Measurements from ENCODE around the gene N4BP2L2. TPM values are rescaled to one million over a fixed set of nuclear protein-coding genes. Genes with fewer than 3 reads are reported as not detected.

The N4BP2L2 gene
- total and polyA plus RNA-seq, 2 donors: 61.8 to 338 TPM

- Histone ChIP-seq H3K4me3 (ENCODE audit: low read depth, low read length) (no peak overlapping the region), H3K36me3 (ENCODE audit: insufficient read depth) (no peaks in the 10 kb centered on the region), H3K27ac (ENCODE audit: low read depth) (no peak overlapping the region), H3K4me1 (ENCODE audit: insufficient read depth) (no peaks in the 10 kb centered on the region)
- no peak for DNase-seq (ENCODE audit: extremely low spot score)
- 41% methylated on average over 1 of the region's 1 CpG for WGBS
Measured at GRCh38 chr13:32504263-32504662, 34.3 kb downstream of the N4BP2L2 start.

GRCh38 chr13:32503727-32504126 is 34.9 kb downstream of the N4BP2L2 start:
- Histone ChIP-seq H3K4me3 (ENCODE audit: low read depth, low read length) (no peak overlapping the region), H3K27ac (ENCODE audit: low read depth) (no peak overlapping the region), H3K4me1 (ENCODE audit: insufficient read depth) (no peaks in the 10 kb centered on the region), H3K36me3 (ENCODE audit: insufficient read depth) (no peaks in the 10 kb centered on the region)
- DNase-seq (ENCODE audit: extremely low spot score): no peak
- 97% methylated on average over 5 of the region's 5 CpGs for WGBS

- Histone ChIP-seq H3K4me1 (ENCODE audit: insufficient read depth) (no peaks in the 10 kb centered on the region), H3K4me3 (ENCODE audit: low read depth, low read length) (no peak overlapping the region), H3K36me3 (ENCODE audit: insufficient read depth) (no peaks in the 10 kb centered on the region), H3K27ac (ENCODE audit: low read depth) (no peak overlapping the region)
- no peak for DNase-seq (ENCODE audit: extremely low spot score)
- 91% methylated on average over 6 of the region's 6 CpGs for whole genome bisulfite sequencing
Measured at GRCh38 chr13:32501064-32501463, 37.5 kb downstream of the N4BP2L2 start.

- Histone ChIP-seq H3K4me1 (ENCODE audit: insufficient read depth) (no peaks in the 10 kb centered on the region), H3K4me3 (ENCODE audit: low read depth, low read length) (no peak overlapping the region), H3K36me3 (ENCODE audit: insufficient read depth) (no peaks in the 10 kb centered on the region), H3K27ac (ENCODE audit: low read depth) (no peak overlapping the region)
- DNase-seq (ENCODE audit: extremely low spot score): no peak
- WGBS: 96% methylated on average over 2 of the region's 2 CpGs
Measured at GRCh38 chr13:32499538-32500210, 38.9 kb downstream of the N4BP2L2 start.

- H3K36me3 ChIP-seq (ENCODE audit: insufficient read depth): no peaks in the 10 kb centered on the region
- no peak for DNase-seq (ENCODE audit: extremely low spot score)
- H3K27ac ChIP-seq (ENCODE audit: low read depth): no peak overlapping the region
- 52% methylated on average over 1 of the region's 1 CpG for WGBS
- H3K4me3 ChIP-seq (ENCODE audit: low read depth, low read length): no peak overlapping the region
- H3K4me1 ChIP-seq (ENCODE audit: insufficient read depth): no peaks in the 10 kb centered on the region
Measured at GRCh38 chr13:32497589-32497988, 41.0 kb downstream of the N4BP2L2 start.

- Histone ChIP-seq H3K4me1 (ENCODE audit: insufficient read depth) (no peaks in the 10 kb centered on the region), H3K4me3 (ENCODE audit: low read depth, low read length) (no peak overlapping the region), H3K27ac (ENCODE audit: low read depth) (no peak overlapping the region), H3K36me3 (ENCODE audit: insufficient read depth) (no peaks in the 10 kb centered on the region)
- no peak for DNase-seq (ENCODE audit: extremely low spot score)
- 12% methylated on average over 1 of the region's 1 CpG for WGBS
Measured at GRCh38 chr13:32496599-32497160, 41.9 kb downstream of the N4BP2L2 start.

- 91% methylated on average over 4 of the region's 4 CpGs for WGBS
Measured at GRCh38 chr13:32495841-32496240, 42.8 kb downstream of the N4BP2L2 start.

GRCh38 chr13:32495429-32495828 is 43.2 kb downstream of the N4BP2L2 start:
- Histone ChIP-seq H3K36me3 (ENCODE audit: insufficient read depth) (no peaks in the 10 kb centered on the region), H3K4me3 (ENCODE audit: low read depth, low read length) (no peak overlapping the region), H3K4me1 (ENCODE audit: insufficient read depth) (no peaks in the 10 kb centered on the region), H3K27ac (ENCODE audit: low read depth) (no peak overlapping the region)
- DNase-seq (ENCODE audit: extremely low spot score): no peak
- WGBS: 90% methylated on average over 5 of the region's 5 CpGs

More at GRCh38 chr13:32495841-32496240, 42.8 kb downstream of the N4BP2L2 start:
- Histone ChIP-seq H3K36me3 (ENCODE audit: insufficient read depth) (no peaks in the 10 kb centered on the region), H3K4me3 (ENCODE audit: low read depth, low read length) (no peak overlapping the region), H3K4me1 (ENCODE audit: insufficient read depth) (no peaks in the 10 kb centered on the region), H3K27ac (ENCODE audit: low read depth) (no peak overlapping the region)
- no peak for DNase-seq (ENCODE audit: extremely low spot score)

GRCh38 chr13:32491028-32491427 is 47.6 kb downstream of the N4BP2L2 start:
- H3K4me3 ChIP-seq (ENCODE audit: low read depth, low read length): no peak overlapping the region
- 95% methylated on average over 1 of the region's 1 CpG for WGBS
- H3K27ac ChIP-seq (ENCODE audit: low read depth): no peak overlapping the region
- no peaks in the 10 kb centered on the region for H3K4me1 ChIP-seq (ENCODE audit: insufficient read depth)
- DNase-seq (ENCODE audit: extremely low spot score): no peak
- H3K36me3 ChIP-seq (ENCODE audit: insufficient read depth): no peaks in the 10 kb centered on the region

GRCh38 chr13:32476892-32477291 is 61.7 kb downstream of the N4BP2L2 start:
- Histone ChIP-seq H3K36me3 (ENCODE audit: insufficient read depth) (no peaks in the 10 kb centered on the region), H3K4me1 (ENCODE audit: insufficient read depth) (no peaks in the 10 kb centered on the region), H3K4me3 (ENCODE audit: low read depth, low read length) (no peak overlapping the region), H3K27ac (ENCODE audit: low read depth) (no peak overlapping the region)
- DNase-seq (ENCODE audit: extremely low spot score): no peak
- 95% methylated on average over 5 of the region's 5 CpGs for WGBS

- WGBS: 80% methylated on average over 2 of the region's 2 CpGs
- Histone ChIP-seq H3K4me1 (ENCODE audit: insufficient read depth) (no peaks in the 10 kb centered on the region), H3K36me3 (ENCODE audit: insufficient read depth) (no peaks in the 10 kb centered on the region), H3K4me3 (ENCODE audit: low read depth, low read length) (no peak overlapping the region), H3K27ac (ENCODE audit: low read depth) (no peak overlapping the region)
- no peak for DNase-seq (ENCODE audit: extremely low spot score)
Measured at GRCh38 chr13:32476021-32476731, 62.4 kb downstream of the N4BP2L2 start.

- Histone ChIP-seq H3K4me1 (ENCODE audit: insufficient read depth) (no peaks in the 10 kb centered on the region), H3K4me3 (ENCODE audit: low read depth, low read length) (no peak overlapping the region), H3K27ac (ENCODE audit: low read depth) (no peak overlapping the region), H3K36me3 (ENCODE audit: insufficient read depth) (no peaks in the 10 kb centered on the region)
- 78% methylated on average over 10 of the region's 10 CpGs for WGBS
- no peak for DNase-seq (ENCODE audit: extremely low spot score)
Measured at GRCh38 chr13:32474999-32475792, 63.4 kb downstream of the N4BP2L2 start.

- Histone ChIP-seq H3K27ac (ENCODE audit: low read depth) (no peak overlapping the region), H3K4me3 (ENCODE audit: low read depth, low read length) (no peak overlapping the region), H3K4me1 (ENCODE audit: insufficient read depth) (no peaks in the 10 kb centered on the region), H3K36me3 (ENCODE audit: insufficient read depth) (no peaks in the 10 kb centered on the region)
- no peak for DNase-seq (ENCODE audit: extremely low spot score)
- 84% methylated on average over 1 of the region's 1 CpG for WGBS
Measured at GRCh38 chr13:32473650-32474049, 64.9 kb downstream of the N4BP2L2 start.
